GM18868 (cell line): ENCODE data around the gene YIF1A.
"Not testable (repeated sequence)": the region's sequence is repeated elsewhere in the genome, so short reads cannot be mapped to it uniquely, and the experiment has no call there.

Experiments used
- ATAC-seq: cut with Tn5 transposase; IDR thresholded peaks from one replicate; pipeline ENCODE4 v1.9.1; 2021; ENCODE audit warnings: mild to moderate bottlenecking, moderate library complexity; ENCODE audit not compliant: unreplicated experiment

The YIF1A gene

GRCh38 chr11:66326261-66327111 is 37.5 kb upstream of the YIF1A start:
- no peak for ATAC-seq

- no peak for ATAC-seq
Measured at GRCh38 chr11:66325263-66325671, 36.3 kb upstream of the YIF1A start.

- no peak for ATAC-seq
Measured at GRCh38 chr11:66324664-66325063, 35.7 kb upstream of the YIF1A start.

- ATAC-seq, result no peak
Measured at GRCh38 chr11:66323684-66324083, 34.7 kb upstream of the YIF1A start.

- ATAC-seq, result no peak
Measured at GRCh38 chr11:66322732-66323427, 33.9 kb upstream of the YIF1A start.

- ATAC-seq, result no peak
Measured at GRCh38 chr11:66321606-66322005, 32.7 kb upstream of the YIF1A start.

GRCh38 chr11:66320748-66321147 is 31.8 kb upstream of the YIF1A start:
- ATAC-seq, result not testable (repeated sequence)

- ATAC-seq, result not testable (repeated sequence)
Measured at GRCh38 chr11:66320289-66320688, 31.3 kb upstream of the YIF1A start.

GRCh38 chr11:66318600-66318970 is 29.6 kb upstream of the YIF1A start:
- no peak for ATAC-seq

GRCh38 chr11:66317723-66318599 is 29.0 kb upstream of the YIF1A start:
- no peak for ATAC-seq

GRCh38 chr11:66317322-66317722 is 28.4 kb upstream of the YIF1A start:
- no peak for ATAC-seq

GRCh38 chr11:66316849-66317251 is 27.9 kb upstream of the YIF1A start, which contains the start of gene CD248:
Gene CD248 (minus strand): TSS chr11:66317044. CDS start chr11:66317027, 17 bp downstream.
- ATAC-seq, result no peak

GRCh38 chr11:66315921-66316811 is 27.2 kb upstream of the YIF1A start:
- ATAC-seq, result no peak

- no peak for ATAC-seq
Measured at GRCh38 chr11:66315498-66315885, 26.5 kb upstream of the YIF1A start.

- ATAC-seq, result no peak
Measured at GRCh38 chr11:66314561-66315497, 25.9 kb upstream of the YIF1A start.

- no peak for ATAC-seq
Measured at GRCh38 chr11:66314186-66314501, 25.2 kb upstream of the YIF1A start.

GRCh38 chr11:66313321-66314185 is 24.6 kb upstream of the YIF1A start:
- no peak for ATAC-seq

- ATAC-seq, result peak; percentile 40
Measured at GRCh38 chr11:66312549-66313320, 23.8 kb upstream of the YIF1A start.
